Cerebellar cortex (tissue), 1 donor: ENCODE results near the gene CRK.
"Not testable (repeated sequence)": the region's sequence is repeated elsewhere in the genome, so short reads cannot be mapped to it uniquely, and the experiment has no call there.

Experiments used
- DNase-seq: peaks from one replicate; pipeline ENCODE4 v3.0.0-alpha.2; 2015; ENCODE audit warnings: low spot score

The CRK gene

DNA sequence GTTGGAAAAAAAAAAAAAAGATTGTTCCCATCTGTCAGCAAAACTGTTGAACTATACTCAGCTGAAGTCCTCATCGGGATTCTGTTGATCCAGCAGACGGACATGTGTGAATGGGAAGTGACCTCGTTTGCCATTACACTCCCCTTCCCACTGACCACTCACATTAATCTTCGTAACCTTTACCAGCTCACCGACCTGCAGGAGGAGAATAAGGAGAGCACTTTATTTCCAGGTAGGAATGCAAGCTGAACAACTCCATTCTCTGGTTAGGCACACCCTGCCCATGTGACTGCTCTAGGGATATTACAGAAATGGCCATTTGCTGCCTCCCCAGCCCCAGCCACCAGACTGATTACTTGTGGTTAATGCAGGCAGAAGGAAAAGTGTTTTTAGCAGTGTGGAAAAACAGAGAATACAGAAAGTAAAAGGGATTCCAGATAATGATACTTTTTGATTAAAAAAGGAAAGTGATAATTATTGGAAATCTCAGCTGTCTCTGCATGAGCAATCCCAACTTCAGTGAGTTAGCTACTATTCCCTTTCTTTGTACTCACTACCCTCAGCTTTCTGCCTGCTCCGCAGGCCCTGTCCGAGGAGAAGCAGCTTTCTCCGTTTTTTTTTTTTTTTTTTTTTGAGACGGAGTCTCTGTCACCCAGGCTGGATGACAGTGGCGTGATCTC lies 32.4 kb downstream of the CRK start:
- DNase-seq = no peak

DNA sequence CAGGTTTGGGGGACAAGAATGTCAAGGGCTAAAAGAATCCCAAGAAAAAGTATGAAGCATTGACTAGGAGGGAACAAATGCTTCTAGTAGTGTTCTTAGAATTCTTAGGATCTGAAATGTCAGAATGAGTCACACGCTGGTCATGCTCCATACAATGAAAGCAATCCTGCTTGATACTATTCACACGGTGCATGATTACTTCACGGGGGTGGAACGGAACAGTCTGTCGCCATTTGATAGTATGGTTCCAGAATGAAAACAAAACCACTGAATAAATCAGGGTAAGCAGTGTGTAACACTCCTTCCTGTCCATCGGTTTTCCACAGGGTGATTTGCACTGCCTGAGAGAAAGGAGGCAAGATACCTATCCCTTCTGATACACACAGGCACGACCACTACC lies 33.1 kb downstream of the CRK start:
- DNase-seq = no peak

DNA sequence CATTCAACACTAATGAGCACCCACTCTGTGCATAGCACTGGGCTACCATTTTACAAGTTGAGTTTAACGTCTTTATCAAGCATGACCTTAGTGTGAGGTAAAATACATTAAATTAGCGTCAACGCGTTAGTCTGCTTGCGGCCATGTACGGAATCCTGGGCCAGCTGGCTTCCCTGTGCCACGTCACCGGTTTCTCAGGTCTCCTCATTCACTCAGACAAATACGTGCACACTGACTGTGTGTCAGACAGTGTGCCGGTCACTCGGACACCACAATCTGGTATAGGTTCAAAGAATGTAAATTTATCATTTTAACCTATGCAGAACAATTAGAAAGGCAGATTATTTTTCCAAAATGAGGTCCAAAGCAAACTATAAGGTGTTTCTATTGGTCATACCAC lies 34.6 kb downstream of the CRK start:
- DNase-seq = no peak

DNA sequence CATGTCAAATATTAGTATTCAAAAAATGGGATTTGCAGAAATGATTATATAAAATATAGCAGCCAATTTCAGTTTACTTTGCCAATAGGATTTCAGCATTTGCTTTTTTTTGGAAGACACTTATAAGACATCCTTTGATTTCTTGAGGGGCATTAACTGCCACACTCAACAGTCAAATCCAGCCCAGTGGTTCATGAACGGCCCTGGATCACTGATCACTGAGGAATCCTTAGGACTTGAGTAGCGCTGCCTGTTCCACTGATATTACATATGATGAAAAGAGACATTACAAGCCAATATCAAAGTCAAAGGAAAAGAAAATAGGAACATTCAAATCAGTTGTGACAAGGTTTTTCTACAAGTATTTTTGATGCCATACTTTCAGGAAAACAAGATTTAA lies 35.1 kb downstream of the CRK start:
- DNase-seq = no peak

DNA sequence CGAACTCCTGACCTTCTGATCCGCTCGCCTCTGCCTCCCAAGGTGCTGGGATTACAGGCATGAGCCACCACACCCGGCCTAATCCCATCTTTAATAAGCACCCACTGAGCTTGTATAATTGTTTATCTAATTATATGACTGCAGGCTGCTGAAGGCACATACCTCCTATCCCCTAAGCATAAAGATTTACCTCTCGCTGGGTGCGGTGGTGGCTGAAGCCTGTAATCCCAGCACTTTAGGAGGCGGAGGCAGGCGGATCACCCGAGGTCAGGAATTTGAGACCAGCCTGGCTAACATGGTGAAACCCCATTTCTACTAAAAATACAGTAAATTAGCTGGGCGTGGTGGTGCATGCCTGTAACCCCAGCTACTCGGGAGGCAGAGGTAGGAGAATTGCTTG lies 35.9 kb downstream of the CRK start:
- DNase-seq = no peak

DNA sequence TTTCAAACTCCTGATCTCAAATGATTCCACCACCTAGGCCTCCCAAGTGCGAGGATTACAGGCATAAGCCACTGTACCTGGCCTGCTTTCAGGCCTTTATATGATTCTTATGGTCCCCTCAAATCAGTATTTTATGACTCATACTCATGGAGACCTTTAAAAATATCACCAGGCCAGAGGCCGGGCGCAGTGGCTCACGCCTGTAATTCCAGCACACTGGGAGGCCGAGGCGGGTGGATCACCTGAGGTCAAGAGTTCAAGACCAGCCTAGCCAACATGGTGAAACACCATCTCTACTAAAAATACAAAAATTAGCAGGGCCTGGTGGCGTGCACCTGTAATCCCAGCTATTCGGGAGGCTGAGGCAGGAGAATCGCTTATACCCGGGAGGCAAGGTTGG lies 37.6 kb downstream of the CRK start:
- not testable (repeated sequence) for DNase-seq

DNA sequence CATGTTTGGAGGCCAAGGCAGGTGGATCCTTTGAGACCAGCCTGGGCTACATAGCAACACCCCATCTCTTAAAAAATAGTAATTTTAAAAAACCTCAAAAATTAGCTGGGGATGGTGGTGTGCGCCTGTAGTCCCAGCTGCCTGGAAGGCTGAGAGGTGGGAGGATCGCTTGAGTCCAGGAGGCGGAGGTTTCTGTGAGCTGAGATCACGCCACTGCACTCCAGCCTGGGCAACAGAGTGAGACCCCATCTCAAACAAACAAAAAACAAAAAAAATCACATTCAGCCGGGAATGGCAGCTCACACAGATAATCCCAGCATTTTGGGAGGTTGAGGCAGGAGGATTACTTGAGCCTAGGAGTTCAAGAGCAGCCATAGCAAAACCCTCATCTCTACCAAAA lies 39.6 kb downstream of the CRK start:
- DNase-seq = no peak

DNA sequence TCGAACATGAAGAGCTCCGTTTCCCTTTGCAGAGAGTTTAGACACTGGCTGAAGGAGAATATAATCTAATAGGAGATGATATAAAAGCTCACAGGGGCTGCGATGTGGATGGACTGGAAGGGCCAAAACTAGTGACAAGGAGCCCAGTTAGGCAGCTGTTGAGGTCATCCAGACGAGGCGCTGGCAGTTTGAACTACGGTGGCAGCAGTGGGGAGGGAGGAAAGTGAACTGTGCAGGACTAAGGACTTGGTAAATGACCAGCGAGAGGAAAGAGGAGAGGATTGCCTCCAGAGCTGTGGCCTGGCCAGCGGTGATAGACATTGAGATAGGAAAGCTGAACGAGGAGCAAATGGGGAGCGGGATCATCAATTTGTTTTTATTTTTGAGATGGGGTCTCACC lies 41.4 kb downstream of the CRK start:
- no peak for DNase-seq

DNA sequence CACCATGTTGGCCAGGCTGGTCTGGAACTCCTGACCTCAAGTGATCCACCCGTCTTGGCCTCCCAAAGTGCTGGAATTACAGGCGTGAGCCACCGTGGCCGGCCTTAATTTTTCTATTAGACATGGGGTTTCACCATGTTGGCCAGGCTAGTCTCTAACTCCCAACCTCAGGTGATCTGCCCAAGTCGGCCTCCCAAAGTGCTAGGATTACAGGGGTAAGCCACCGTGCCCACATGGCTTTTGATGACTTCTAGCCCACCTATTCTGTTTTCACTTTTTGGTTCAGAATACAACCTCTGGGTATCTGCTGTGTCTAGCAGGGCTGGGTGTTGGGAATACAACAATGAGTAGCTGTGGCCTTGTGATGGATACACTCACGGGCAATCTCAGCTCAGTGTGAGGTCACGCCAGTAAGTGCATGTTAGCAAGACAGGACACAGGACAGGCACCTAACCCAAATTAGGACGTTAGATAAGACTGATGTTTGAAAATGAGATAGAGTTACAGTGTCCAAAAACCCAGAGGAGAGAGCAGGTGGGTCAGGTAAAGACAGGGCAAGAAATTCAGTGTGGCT lies 41.9 kb downstream of the CRK start:
- DNase-seq = no peak

DNA sequence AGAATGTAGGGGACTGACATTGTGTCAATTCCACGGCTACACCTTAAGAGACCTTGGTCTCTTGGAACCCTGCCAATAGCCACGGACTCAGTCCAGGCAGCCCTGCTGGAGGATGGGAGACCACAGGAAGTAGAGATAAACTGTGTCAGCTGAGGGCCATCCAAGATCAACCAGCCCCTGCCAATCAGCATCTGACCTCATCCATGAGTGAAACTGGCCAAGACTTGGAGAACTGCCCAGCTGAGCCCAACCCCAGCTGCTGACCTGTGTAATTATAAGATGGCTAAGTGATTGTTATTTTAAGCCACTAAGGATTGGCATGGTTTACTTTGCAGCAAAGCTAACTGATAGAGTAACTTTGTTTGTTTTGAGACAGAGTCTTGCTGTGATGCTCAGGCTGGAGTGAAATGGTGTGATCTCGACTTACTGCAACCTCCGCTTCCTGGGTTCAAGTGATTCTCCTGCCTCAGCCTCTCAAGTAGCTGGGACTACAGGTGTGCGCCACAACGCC lies 42.7 kb downstream of the CRK start:
- no peak for DNase-seq

DNA sequence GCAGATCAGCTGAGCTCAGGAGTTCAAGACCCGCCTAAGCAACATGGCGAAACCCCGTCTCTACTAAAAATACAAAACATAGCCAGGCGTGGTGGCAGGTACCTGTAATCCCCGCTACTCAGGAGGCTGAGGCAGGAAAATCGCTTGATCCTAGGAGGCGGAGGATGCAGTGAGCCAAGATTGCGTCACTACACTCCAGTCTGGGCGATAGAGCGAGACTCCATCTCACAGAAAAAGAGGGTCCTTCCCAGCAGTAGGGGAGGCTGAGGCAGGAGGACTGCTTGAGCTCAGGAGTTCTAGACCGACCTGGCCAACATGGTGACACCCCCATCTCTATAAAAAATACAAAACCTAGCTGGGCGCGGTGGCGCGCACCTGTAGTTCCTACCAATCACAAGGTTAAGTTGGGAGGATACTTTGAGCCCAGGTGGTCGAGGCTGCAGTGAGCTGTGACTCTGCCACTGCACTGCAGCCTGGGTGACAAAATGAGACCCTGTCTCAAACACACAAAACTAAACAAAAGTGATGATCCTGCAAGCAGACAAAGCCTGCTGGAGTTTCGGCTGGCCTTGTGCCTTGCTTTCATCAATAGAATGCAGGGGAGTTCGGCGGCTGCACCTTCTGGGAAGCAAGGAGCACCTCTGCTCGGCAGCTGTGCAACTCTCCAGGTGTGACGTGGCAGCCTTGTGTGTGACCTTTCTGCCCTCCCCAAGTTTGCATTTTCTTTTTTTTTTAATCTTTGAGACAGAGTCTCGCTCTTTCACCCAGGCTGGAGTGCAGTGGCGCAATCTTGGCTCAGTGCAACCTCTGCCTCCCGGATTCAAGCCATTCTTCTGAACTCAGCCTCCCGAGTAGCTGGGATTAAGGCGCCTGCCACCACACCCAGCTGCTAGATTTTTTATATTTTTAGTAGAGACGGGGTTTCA lies 43.6 kb downstream of the CRK start:
- DNase-seq = no peak

DNA sequence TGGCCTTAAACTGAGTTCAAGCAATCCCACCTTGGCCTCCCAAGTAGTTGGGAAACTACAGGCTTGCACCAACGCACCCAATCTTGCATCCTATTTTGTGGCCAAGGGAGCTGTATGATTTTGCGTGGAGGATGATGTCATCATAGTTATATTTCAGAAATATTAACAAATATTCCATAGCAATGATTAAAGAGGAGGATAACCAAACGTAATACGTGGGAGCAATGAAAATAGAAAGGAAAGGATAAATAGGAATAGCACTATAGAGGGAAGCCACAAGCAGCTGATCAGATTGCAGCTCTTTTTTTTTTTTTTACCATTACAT lies 53.8 kb downstream of the CRK start:
- no peak for DNase-seq

DNA sequence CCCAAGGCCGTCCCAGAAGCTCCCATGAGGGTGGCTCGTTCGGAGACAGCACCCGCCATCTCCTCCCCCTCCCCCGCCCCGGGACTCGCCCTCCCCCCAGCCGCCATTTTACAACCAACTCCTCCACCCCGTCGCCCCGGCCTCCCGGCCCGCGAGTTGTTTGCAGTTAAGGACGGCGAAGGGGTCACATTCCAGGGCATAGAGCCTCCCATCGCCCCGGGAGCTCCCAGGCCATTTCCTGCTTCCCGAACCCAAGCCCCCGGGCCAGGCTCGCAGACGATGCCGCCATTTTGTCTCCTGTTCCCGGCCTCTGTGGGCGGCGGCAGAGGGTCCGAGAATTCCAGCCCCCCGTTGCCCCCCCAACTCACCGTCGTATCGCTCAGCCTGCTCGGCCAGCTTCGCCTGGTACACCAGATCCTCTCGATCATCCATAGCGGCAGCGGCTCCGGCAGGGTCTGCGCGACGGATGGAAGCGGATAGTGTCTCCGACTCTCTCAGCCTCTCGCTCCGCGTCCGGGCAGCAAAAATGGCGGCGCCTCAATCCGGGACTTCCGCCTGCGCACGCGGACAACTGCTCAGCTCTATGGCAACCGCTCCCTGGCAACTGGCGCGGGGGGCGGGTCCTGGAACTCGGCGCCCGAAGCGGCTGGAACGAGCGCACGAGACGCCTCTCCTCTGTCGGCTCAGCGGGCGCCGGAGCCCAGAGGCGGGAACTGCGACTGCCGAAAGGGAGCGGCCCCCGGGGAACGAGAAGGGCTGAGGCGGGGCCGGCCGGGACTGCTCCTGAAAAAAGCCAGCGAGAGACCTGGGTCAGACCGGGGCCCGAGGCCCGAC lies 56.1 kb downstream of the CRK start, which contains the start of gene YWHAE:
YWHAE (minus strand) TSS at position 544 of the 834 bp plus-strand sequence; CDS start at position 432, 112 bp downstream.
- peak; percentile 93 for DNase-seq

DNA sequence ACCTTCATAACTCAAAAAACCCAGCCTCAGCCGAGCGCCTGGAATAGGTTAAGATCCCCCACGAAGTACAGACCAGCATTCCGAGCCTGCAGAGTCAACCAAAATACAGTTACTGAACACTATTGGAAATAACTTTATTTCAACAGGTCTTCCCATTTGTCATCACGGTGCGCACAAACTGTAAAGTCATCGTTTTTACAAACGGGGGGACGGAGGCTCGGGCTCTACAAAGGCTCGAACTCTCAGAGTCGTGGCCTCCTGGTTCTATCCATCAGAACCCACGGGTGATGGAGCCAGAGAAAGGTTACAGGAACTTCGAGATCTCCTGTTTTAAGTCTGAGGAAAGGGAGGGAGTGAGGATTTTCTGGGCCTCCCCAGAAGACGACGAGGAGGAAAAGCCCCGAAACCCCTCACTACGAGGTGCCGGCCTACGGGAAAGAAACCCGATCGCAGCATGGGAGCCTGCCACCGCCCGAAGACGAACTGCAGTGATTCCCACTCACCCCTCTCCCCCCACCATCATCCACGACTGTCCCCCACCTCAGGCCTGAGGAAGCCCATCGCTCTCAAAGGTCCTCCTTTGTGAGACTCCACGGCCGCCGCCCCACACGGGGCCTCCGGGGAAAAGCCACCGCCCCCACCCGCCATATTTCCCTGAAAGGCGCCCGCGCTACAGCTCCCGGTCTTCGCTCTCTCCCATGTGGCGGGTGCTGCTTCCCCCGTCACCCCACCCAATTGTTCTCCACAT lies 56.9 kb downstream of the CRK start:
- DNase-seq = no peak

DNA sequence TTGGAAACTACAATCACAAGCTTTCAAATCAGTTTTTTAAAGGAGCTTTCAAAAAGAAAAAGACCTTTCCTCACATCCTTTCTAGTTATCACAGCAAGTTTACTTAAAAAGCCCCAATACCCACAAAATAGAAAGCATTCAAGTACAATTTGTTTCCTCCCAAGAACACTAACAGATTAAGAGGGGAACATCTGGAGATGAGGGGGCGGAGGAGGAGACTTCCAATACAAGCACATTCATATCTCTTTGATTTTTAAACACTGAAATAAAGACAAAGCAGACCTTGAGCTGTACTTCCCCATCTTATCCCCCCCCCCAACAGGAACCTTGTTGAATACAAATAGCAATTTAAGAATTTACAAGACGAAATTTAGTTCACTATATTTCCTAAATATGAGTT lies 58.0 kb downstream of the CRK start:
- DNase-seq = no peak

DNA sequence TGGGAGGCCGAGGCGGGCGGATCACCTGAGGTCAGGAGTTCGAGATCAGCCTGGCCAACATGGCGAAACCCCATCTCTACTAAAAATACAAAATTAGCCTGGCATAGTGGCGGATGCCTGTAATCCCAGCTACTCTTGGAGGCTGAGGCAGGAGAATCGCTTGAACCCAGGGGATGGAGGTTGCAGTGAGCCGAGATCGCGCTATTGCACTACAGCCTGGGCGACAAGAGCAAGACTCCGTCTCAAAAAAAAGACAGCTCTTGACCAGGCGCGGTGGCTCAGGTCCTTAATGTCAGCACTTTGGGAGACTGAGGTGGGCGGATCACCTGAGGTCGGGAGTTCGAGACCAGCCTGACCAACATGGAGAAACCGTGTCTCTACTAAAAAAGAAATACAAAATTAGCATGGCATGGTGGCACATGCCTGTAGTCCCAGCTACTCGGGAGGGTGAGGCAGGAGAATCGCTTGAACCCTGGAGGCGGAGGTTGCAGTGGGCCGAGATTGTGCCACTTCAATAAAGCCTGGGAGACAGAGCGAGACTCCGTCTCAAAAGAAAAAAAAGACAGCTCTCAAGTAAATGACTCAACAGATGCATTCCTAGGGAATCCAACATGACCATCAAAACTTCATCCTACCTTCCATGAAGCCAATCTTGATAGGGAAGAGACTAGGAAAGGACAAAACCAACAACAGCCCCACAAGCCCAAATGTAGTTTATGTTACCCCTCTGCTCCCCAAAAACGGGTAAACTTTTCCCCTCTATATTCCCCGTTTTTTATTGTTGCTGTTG lies 60.0 kb downstream of the CRK start:
- DNase-seq = not testable (repeated sequence)

DNA sequence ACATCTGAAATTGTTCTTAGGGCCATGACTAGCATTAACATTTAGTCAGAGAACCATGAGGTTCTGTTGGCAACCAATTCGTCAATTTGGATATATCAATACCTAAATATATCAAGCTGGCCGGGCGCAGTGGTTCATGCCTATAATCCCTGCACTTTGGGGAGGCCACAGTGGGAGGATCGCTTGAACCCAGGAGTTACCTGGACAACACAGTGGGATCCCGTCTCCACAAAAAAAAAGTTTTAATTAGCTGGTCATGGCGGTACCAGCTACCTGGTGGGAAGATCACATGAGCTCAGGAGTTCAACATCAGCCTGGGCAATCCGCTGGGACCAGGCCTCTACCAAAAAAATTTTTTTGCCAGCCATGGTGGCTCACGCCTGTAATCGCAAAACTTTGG lies 64.5 kb downstream of the CRK start:
- DNase-seq = no peak

DNA sequence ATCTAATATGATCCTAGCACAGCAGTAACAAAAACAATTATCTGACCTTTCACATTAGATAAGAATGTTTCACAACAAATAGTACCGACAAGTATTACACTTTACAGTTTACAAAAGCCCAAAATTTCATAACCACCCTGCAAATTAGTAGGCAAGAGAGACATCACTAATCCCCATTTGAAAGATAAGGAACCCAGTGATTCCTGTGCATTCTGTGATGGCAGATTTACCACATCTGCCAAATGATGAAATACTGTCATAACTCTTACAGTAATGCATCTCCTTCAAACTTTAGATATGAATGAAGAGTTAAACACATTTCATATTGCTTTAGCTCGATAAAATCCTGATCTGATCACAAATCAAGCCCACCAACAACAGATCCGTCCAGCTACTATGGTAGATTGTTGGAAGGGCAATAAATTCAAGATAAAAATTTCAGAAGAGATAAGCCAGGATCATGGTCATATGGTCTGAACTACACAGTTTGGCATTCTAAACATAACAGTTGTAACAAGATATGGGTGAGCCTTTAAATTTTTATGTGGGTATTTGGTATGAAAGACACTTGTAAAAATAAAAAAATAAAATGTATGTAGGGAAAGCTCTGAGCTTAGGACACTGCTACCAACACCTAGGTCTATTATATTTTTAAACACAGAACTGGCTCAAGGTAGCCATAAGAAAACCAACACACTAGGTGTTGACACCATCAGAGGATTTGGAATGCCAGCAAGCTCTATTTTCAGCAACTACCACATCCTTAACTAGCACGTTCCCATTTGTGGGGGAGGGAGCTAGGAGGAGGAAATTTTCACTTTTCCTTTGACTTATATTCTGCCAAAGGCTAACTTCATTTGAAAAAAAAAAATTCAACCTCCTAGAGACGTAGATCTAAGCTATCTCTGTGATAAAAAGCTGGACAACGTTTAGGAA lies 65.3 kb downstream of the CRK start:
- DNase-seq = no peak

DNA sequence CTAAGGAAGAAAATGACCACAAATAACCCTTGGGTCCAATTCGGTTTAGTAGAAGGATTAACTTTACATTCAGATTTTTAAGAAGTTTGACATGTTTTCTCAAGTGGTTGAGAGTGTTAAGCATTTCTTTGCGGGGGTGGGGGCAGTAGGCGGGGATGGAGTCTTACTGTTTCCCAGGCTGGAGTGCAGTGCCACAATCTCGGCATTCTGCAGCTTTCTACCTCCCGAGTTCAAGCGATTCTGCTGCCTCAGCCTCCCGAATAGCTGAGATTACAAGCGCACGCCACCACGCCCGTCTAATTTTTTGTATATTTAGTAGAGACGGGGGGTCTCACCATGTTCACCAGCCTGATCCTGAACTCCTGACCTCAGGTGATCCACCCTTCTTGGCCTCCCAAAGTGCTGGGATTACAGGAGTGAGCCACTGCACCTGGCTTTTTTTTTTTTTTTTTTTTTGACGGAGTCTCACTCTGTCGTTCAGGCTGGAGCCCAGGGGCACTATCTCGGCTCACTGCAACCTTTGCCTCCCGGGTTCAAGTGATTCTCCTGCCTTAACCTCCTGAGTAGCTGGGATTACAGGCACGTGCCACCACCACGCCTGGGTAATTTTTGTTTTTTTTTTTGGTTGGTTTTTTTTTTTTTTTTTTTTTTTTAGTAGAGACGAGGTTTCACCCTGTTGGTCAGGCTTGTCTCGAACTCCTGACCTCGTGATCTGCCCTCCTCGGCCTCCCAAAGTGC lies 68.4 kb downstream of the CRK start:
- not testable (repeated sequence) for DNase-seq
